ENCODE measurements around the gene CLPX. TPM values are rescaled to one million over a fixed set of nuclear protein-coding genes. Genes with fewer than 3 reads are reported as not detected.

Gene CLPX
- total RNA-seq, 4 donors from 2014 or later = 74.5 to 110 (median 91.8) TPM

DNA sequence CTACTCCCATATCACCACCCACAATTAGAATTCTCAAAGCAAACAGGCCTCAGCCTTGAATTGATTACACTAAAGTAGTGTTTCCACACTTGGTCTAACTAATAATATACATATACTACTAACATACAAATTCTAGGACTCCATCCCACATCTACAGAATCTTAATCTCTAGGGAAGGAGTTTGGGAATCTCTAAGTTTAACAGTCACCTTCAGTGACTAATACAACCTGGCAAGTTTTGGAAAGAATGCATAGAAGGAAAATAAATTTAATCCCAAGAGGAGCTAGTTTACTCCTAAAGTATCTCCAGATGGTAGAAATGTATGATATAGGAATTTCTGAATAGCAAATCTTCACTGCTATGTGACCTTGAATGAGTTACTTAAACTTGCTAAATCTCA, 9.1 kb downstream of the CLPX start:
- no peak for DNase-seq (ENCODE audit: low spot score in 2 of 2)
- TF ChIP-seq POLR2A (IDR thresholded peaks at IDR 0.05) = no peak
- TF ChIP-seq, protein P1, sequence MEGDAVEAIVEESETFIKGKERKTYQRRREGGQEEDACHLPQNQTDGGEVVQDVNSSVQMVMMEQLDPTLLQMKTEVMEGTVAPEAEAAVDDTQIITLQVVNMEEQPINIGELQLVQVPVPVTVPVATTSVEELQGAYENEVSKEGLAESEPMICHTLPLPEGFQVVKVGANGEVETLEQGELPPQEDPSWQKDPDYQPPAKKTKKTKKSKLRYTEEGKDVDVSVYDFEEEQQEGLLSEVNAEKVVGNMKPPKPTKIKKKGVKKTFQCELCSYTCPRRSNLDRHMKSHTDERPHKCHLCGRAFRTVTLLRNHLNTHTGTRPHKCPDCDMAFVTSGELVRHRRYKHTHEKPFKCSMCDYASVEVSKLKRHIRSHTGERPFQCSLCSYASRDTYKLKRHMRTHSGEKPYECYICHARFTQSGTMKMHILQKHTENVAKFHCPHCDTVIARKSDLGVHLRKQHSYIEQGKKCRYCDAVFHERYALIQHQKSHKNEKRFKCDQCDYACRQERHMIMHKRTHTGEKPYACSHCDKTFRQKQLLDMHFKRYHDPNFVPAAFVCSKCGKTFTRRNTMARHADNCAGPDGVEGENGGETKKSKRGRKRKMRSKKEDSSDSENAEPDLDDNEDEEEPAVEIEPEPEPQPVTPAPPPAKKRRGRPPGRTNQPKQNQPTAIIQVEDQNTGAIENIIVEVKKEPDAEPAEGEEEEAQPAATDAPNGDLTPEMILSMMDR (IDR thresholded peaks at IDR 0.05) = no peak
- intact Hi-C loops (cut with DNase I; ENCODE audit: low total_unique reads) = no loop called here
- H3K4me3 ChIP-seq (ENCODE audit: low read depth, poor library complexity, severe bottlenecking) = no peak overlapping the region

DNA sequence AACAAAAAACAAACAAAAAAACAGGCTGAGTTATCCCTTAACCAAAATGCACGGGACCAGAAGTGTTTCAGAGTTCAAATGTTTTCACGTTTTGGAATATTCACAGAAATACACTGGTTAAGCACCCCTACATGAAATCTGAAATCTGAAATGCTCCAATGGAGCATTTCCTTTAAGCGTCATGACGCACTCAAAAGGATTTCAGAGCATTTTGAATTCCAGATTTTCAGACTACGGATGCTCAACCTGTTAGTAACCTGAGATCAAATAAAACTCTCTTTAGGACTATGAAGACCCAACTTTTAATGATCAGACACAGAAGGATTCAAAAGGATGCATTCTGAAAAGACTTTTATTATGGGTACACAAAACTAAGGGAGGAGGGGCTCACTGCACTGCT, 9.6 kb downstream of the CLPX start:
- H3K4me3 ChIP-seq (ENCODE audit: low read depth, poor library complexity, severe bottlenecking) = no peak overlapping the region
- DNase-seq (ENCODE audit: low spot score in 2 of 2) = no peak
- 92% methylated on average over 5 of the region's 5 CpGs for WGBS, 2 donors
- TF ChIP-seq POLR2A (IDR thresholded peaks at IDR 0.05) = no peak
- TF ChIP-seq, protein P1 (IDR thresholded peaks at IDR 0.05) = no peak
- intact Hi-C loops (cut with DNase I; ENCODE audit: low total_unique reads) = no loop called here

DNA sequence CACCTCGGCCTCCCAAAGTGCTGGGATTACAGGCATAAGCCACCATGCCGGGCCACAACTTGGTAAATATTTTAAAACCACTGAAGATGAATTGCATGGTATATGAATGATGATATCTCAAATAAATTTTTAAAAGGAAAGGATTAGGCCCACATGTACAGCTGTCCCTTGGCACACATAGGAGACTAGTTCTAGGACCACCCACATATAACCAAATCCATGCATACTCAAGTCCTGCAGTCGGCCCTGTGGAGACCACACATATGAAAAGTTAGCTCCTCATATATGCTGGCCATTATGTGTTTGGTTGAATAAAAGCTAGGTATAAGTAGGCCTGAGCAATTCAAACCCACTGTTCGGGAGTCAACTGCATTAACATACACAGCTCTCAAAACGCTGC, 10.6 kb downstream of the CLPX start:
- DNase-seq (ENCODE audit: low spot score in 2 of 2) = no peak
- WGBS, 2 donors = 78 to 91% methylated on average over 5 of the region's 5 CpGs
- intact Hi-C loops (cut with DNase I; ENCODE audit: low total_unique reads) = no loop called here
- no peak overlapping the region for H3K4me3 ChIP-seq (ENCODE audit: low read depth, poor library complexity, severe bottlenecking)
- TF ChIP-seq, protein P1 (IDR thresholded peaks at IDR 0.05) = no peak
- TF ChIP-seq POLR2A (IDR thresholded peaks at IDR 0.05) = no peak

DNA sequence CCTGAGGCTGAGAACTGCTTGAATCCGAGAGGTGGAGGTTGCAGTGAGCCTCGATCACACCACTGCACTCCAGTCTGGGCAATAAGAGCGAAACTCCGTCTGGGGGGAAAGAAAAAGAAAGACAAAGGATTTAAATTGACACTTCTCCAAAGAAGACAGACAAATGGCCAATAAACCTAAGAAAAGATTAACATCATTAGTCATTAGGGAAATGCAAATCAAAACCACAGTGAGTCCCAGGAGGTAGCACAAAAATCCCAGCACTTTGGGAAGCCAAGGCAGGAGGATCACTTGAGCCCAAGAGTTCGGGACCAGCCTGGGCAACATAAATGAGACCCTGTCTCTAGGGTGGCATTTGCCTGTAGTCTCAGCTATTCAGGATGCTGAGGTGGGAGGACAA, 12.6 kb downstream of the CLPX start:
- 92 to 96% methylated on average over 5 of the region's 5 CpGs for WGBS, 2 donors
- no peak for TF ChIP-seq POLR2A (IDR thresholded peaks at IDR 0.05)
- TF ChIP-seq, protein P1 (IDR thresholded peaks at IDR 0.05) = no peak
- intact Hi-C loops (cut with DNase I; ENCODE audit: low total_unique reads) = no loop called here
- DNase-seq (ENCODE audit: low spot score in 2 of 2) = no peak
- H3K4me3 ChIP-seq (ENCODE audit: low read depth, poor library complexity, severe bottlenecking) = no peak overlapping the region

DNA sequence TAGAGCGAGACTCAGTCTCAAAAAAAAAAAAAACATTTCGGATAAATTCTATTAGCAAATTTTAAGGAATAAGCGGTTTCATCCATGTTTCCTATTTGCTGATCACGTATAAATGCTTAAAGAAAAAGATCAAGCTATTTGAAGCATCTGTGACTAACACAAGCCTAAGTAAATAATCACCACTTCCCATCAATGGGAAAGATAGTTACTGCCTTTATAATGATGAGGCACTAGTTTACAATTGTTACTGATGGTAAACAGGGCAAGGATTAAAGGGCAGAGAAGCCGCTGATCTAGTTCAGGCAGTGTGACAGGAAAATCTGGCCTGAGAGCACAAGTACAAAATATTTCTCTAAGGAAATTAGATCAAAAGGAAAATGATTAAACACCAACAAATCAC, 13.7 kb downstream of the CLPX start:
- H3K4me3 ChIP-seq (ENCODE audit: low read depth, poor library complexity, severe bottlenecking) = no peak overlapping the region
- intact Hi-C loops (cut with DNase I; ENCODE audit: low total_unique reads) = no loop called here
- 86 to 89% methylated on average over 5 of the region's 5 CpGs for WGBS, 2 donors
- TF ChIP-seq, protein P1 (IDR thresholded peaks at IDR 0.05) = no peak
- no peak for TF ChIP-seq POLR2A (IDR thresholded peaks at IDR 0.05)
- DNase-seq (ENCODE audit: low spot score in 2 of 2) = no peak

DNA sequence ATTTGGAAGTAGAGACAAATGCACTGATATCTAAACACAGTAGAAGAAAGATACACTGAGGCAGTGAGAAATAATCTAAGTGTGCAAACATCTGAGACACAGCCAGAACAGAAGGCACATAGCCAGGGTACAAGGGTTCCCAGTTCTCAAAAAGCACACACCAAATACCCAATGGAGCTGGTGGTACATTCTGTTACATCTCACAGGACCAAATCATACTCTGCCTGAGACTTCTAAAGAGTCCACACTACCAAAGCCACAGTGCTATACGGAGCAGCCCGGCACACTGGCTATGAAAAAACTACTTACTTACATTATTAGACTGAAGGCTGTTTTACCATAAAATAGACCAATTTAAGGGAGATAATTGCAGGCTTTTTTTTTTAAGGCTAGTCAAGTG, 19.3 kb downstream of the CLPX start:
- no peak overlapping the region for H3K4me3 ChIP-seq (ENCODE audit: low read depth, poor library complexity, severe bottlenecking)
- intact Hi-C loops (cut with DNase I; ENCODE audit: low total_unique reads) = no loop called here
- TF ChIP-seq, protein P1 (IDR thresholded peaks at IDR 0.05) = no peak
- no peak for TF ChIP-seq POLR2A (IDR thresholded peaks at IDR 0.05)
- 96 to 97% methylated on average over 2 of the region's 2 CpGs for WGBS, 2 donors
- no peak for DNase-seq (ENCODE audit: low spot score in 2 of 2)
